ENCODE results near the gene ZNF385C. TPM values are rescaled to one million over a fixed set of nuclear protein-coding genes. Genes with fewer than 3 reads are reported as not detected.

Gene ZNF385C
- polyA plus RNA-seq, 2 of the 4 experiments (the other 2 are of a cell fraction): 0.13 to 0.61 TPM

- no peak for TF ChIP-seq ZC3H11A (IDR thresholded peaks at IDR 0.05)
- no peak for TF ChIP-seq RFX5 (IDR thresholded peaks at IDR 0.05)
- TF ChIP-seq RNF2 (IDR thresholded peaks at IDR 0.05; ENCODE audit: borderline replicate concordance, low read depth): no peak
- no peak for TF ChIP-seq NPAS2 (CRISPR knock-in tag; IDR thresholded peaks at IDR 0.05; ENCODE audit: borderline replicate concordance)
These were observed 41.6 kb downstream of the ZNF385C start (continued) for GRCh38 chr17:42056635-42057034.

- no peak for FAIRE-seq
- no peak for TF ChIP-seq CBX8 (IDR thresholded peaks at IDR 0.05)
- TF ChIP-seq ZC3H11A (IDR thresholded peaks at IDR 0.05): no peak
- TF ChIP-seq ZSCAN20 (CRISPR knock-in tag; IDR thresholded peaks at IDR 0.05): no peak
- TF ChIP-seq ELK1 (IDR thresholded peaks at IDR 0.05; ENCODE audit: low read depth, low read length): no peak
- no peak for TF ChIP-seq HES2 (IDR thresholded peaks at IDR 0.05)
- no peak for TF ChIP-seq CBX2 (IDR thresholded peaks at IDR 0.05; ENCODE audit: borderline replicate concordance, low read depth)
- TF ChIP-seq EHF (CRISPR knock-in tag; IDR thresholded peaks at IDR 0.05): no peak
- TF ChIP-seq CHD2 (IDR thresholded peaks at IDR 0.05; ENCODE audit: low read length, partially characterized antibody): no peak
- no peak for TF ChIP-seq RCOR1 (IDR thresholded peaks at IDR 0.05; ENCODE audit: low read depth, low read length)
- TF ChIP-seq NPAS2 (CRISPR knock-in tag; IDR thresholded peaks at IDR 0.05; ENCODE audit: borderline replicate concordance): no peak
- TF ChIP-seq FOSL2 (IDR thresholded peaks at IDR 0.05): no peak
- no peak for TF ChIP-seq FOSL2 (CRISPR knock-in tag; IDR thresholded peaks at IDR 0.05)
- no peak for TF ChIP-seq PBX3 (IDR thresholded peaks at IDR 0.05)
- no peak for TF ChIP-seq TP53 (CRISPR knock-in tag; IDR thresholded peaks at IDR 0.05)
- no peak for TF ChIP-seq HOXA7 (CRISPR knock-in tag; IDR thresholded peaks at IDR 0.05)
- no peak for TF ChIP-seq MAFK (IDR thresholded peaks at IDR 0.05; ENCODE audit: partially characterized antibody)
- no peak overlapping the region for H3K4me3 ChIP-seq
- no peaks in the 10 kb centered on the region for H3K9me3 ChIP-seq
- ATAC-seq: no peak; a peak in 1 of 6 replicates
- POLR2A ChIA-PET: no interaction called here
- DNase-seq (ENCODE audit: low read depth in 1 of 2, low spot score in 1 of 2): no peak
- CTCF ChIA-PET: interaction anchor here (0.8 to 16.9 kb wide), 9 partner anchors 10 to 472 kb away, joined by 3 to 454 read pairs (median 7); partner anchors contain the start of genes DHX58, KAT2A and ZNF385C
- peaks cover 7% of the 10 kb centered on the region; the same call in 1 of the 3 replicates for H3K4me1 ChIP-seq
- H3K27ac ChIP-seq: no peak overlapping the region
- no peak overlapping the region for H3K4me2 ChIP-seq
- 43% methylated on average over 6 of the region's 6 CpGs for WGBS (ENCODE audit: missing lambda C conversion rate)
These were observed 42.8 kb downstream of the ZNF385C start for GRCh38 chr17:42055496-42055895.

- no peak overlapping the region for H3K4me2 ChIP-seq
- peaks cover 7% of the 10 kb centered on the region; the same call in 1 of the 3 replicates for H3K4me1 ChIP-seq
- no peaks in the 10 kb centered on the region for H3K9me3 ChIP-seq
- POLR2A ChIA-PET: interaction anchor here (0.6 kb wide), 1 partner anchor 35 kb away, joined by 3 read pairs; the partner anchor contains the start of gene NKIRAS2
- WGBS (ENCODE audit: missing lambda C conversion rate): 44% methylated on average over 3 of the region's 3 CpGs
- TF ChIP-seq ZC3H11A (IDR thresholded peaks at IDR 0.05) (no peak), HES2 (IDR thresholded peaks at IDR 0.05) (no peak), SMC3 (IDR thresholded peaks at IDR 0.05) (no peak), ZFP36 (IDR thresholded peaks at IDR 0.05; ENCODE audit: borderline replicate concordance, partially characterized antibody) (no peak), RCOR1 (IDR thresholded peaks at IDR 0.05; ENCODE audit: low read depth, low read length) (no peak), JUNB (IDR thresholded peaks at IDR 0.05) (no peak), JUN (IDR thresholded peaks at IDR 0.05) (no peak), TFCP2L1 (CRISPR knock-in tag; IDR thresholded peaks at IDR 0.05) (no peak), TP53 (CRISPR knock-in tag; IDR thresholded peaks at IDR 0.05) (no peak), RARB (CRISPR knock-in tag; IDR thresholded peaks at IDR 0.05) (no peak), HDAC2 (IDR thresholded peaks at IDR 0.05) (no peak), CBX8 (IDR thresholded peaks at IDR 0.05) (no peak), E2F6 (IDR thresholded peaks at IDR 0.05; ENCODE audit: borderline replicate concordance, low read depth) (no peak), ATOH8 (CRISPR knock-in tag; IDR thresholded peaks at IDR 0.05; ENCODE audit: low read depth) (no peak), HEYL (CRISPR knock-in tag; IDR thresholded peaks at IDR 0.05) (no peak), CHD4 (IDR thresholded peaks at IDR 0.05; ENCODE audit: borderline replicate concordance) (no peak), PHF8 (IDR thresholded peaks at IDR 0.05; ENCODE audit: borderline replicate concordance, low read depth) (no peak)
- CTCF ChIA-PET: interaction anchor here (0.8 to 16.9 kb wide), 10 partner anchors 10 to 472 kb away, joined by 3 to 454 read pairs (median 6); partner anchors contain the start of genes DHX58, KAT2A and ZNF385C
- DNase-seq (ENCODE audit: low read depth in 1 of 2, low spot score in 1 of 2): no peak
- ATAC-seq: no peak
- H3K27ac ChIP-seq: no peak overlapping the region
- FAIRE-seq: no peak
- no peak overlapping the region for H3K4me3 ChIP-seq
These were observed 43.2 kb downstream of the ZNF385C start for GRCh38 chr17:42055027-42055426.
